Adipose tissue (tissue), 3 donors: ENCODE data around the gene RBM10. TPM values are rescaled to one million over a fixed set of nuclear protein-coding genes. Genes with fewer than 3 reads are reported as not detected.

Source experiments
- H3K27ac ChIP-seq: one replicate; pipeline ENCODE4 v1.5.1; 2013; ENCODE audit warnings: low read depth, low read length
- WGBS, 3 donors: extraction: QIAGEN DNeasy Blood & Tissue Kit; methylation state at CpG; one replicate each; pipeline ENCODE4 v1.1.7; 2013; 5-methylcytosine and 5-hydroxymethylcytosine counted together
- polyA plus RNA-seq, 3 donors: library from polyadenylated mRNA; stranded (reverse); fragments of 200-250 nt; gene quantifications; one replicate each; pipeline ENCODE4 v1.2.3, GENCODE V29; 2013
- donor health status: healthy with polysubstance abuse.
- donor health status: Bipolar disorder and iron deficiency.
- donor health status: healthy.

RBM10 gene
- polyA plus RNA-seq, 3 donors = 22.3 to 25.2 (median 22.6) TPM

DNA sequence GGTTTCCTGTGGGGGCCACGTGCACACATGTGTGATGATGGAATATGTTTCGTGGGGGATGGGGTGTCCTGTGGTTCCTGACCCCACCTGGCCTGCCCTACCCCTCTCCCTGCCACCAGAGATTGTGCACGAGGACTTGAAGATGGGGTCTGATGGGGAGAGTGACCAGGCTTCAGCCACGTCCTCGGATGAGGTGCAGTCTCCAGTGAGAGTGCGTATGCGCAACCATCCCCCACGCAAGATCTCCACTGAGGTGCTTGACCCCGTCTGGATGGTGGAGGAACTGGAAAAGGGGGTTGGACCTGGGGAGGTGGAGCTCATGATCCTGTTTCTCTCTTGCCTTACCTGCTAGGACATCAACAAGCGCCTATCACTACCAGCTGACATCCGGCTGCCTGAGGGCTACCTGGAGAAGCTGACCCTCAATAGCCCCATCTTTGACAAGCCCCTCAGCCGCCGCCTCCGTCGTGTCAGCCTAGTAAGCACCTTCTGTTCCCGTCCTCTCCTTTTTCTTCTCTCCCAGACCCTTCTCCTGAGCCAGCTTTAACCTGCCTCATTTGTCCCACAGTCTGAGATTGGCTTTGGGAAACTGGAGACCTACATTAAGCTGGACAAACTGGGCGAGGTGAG lies 79.4 kb downstream of the RBM10 start:
- WGBS, 3 donors = 88 to 92% (median 88%) methylated on average over 14 to 17 of the region's 17 CpGs
- H3K27ac ChIP-seq = no peak overlapping the region

GRCh38 chrX:47224896-47225290 lies 79.9 kb downstream of the RBM10 start:
- H3K27ac ChIP-seq = no peak overlapping the region
- WGBS, 3 donors = 90 to 100% (median 94%) methylated on average over 4 of the region's 4 CpGs

DNA sequence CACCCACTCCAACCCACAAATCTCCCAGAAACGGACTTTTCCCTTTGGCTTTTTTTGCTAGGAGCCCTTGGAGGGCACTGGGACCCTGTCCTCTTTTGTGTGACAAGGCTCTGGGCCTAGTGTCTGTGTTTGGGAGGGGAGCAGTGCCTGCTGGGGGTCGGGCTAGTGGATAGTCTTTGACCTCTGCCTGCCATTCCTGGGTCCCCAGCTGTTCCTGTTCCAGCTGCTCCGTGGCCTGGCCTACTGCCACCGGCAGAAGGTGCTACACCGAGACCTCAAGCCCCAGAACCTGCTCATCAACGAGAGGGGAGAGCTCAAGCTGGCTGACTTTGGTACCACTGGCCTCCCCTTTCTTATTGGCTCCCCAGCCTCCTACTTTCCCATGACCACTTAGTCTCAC lies 81.0 kb downstream of the RBM10 start:
- WGBS, 3 donors = 77 to 91% (median 84%) methylated on average over 5 to 6 of the region's 6 CpGs
- no peak overlapping the region for H3K27ac ChIP-seq

GRCh38 chrX:47226531-47227333 lies 81.7 kb downstream of the RBM10 start:
- no peak overlapping the region for H3K27ac ChIP-seq
- WGBS, 3 donors = 88 to 93% (median 91%) methylated on average over 16 to 19 of the region's 19 CpGs

- WGBS, 3 donors = 93 to 94% (median 93%) methylated on average over 7 to 9 of the region's 9 CpGs
- H3K27ac ChIP-seq = no peak overlapping the region
Measured at GRCh38 chrX:47227334-47227583, 82.2 kb downstream of the RBM10 start.

- no peak overlapping the region for H3K27ac ChIP-seq
- 88 to 94% (median 92%) methylated on average over 12 of the region's 12 CpGs for WGBS, 3 donors
Measured at GRCh38 chrX:47228550-47229270, 83.7 kb downstream of the RBM10 start.

DNA sequence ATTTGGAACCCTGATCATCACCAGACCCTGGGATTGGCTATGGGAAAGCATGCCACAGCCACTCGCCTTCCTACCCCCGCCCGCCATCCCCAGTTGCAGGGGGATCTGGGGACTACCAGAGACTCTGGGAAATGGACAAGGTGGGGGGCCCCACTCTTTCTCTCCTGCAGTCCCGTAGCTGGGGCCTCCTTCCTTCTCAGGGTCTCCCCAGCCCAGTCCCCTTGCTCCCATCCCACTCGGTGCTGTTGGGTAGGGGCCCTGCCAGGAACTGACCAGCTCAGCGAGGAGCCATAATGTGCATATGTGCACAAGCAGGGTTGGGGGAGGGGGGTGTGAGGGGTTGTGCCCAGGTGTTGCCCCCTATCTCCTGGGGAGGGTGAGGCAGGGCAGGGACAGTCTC lies 84.4 kb downstream of the RBM10 start:
- 96 to 97% (median 97%) methylated on average over 3 to 6 of the region's 6 CpGs for WGBS, 3 donors
- no peak overlapping the region for H3K27ac ChIP-seq

DNA sequence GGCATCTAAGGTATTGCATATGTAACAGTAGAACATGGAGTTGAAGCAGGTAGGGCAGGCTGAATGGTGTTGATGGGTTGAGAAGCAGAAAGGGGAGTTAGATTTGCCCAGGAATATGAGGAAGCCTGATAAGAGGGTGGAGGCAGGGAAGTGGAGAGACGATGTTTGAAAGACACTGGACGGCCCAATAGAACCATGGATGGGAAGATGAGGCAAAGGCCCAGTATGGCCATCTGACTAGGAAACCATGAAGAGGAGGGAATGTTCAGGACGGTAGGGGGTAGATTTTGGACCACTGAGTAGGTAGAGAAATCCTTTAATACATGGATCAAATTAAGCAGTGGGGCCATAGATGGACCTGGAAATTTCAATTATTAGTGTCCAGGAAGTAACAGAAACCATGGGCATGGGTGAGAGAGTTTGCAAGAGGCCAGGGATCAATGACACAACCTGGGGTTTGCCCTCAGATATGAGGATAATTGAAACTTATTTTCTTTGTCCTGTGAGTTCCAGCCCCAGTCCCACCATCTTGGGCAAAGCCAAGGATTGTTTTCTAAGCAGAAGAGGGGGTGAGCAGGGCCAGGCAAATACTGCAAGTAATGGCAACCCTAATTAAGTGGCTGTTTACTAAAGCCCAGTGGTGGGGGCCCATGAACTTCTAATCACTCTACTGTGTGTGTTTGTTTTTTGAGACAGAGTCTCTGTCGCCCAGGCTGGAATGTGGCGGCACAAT lies 85.3 kb downstream of the RBM10 start:
- WGBS, 3 donors = 82 to 89% (median 87%) methylated on average over 5 of the region's 5 CpGs
- H3K27ac ChIP-seq = no peak overlapping the region

DNA sequence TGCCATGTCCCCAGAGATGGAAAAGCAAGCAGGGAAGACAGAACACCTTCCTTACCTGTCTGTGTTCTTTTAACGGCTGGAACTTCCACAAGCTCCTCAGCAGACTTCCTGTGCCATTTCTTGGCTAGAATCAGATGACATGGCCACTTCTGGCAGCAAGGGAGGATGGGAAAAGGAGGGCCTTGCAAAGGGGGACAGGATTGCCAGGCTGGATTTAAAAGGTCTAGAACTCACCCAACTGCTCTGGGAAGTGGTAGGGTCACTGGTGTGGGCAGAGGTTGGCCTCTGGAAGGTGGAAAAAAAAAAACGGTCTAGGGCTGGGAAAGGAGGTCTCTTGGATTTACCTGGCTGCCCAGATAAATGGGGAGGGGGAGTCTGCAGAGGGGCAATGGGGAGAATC lies 86.1 kb downstream of the RBM10 start:
- no peak overlapping the region for H3K27ac ChIP-seq
- WGBS, 3 donors = 58 to 74% (median 73%) methylated on average over 2 of the region's 2 CpGs

- WGBS, 3 donors = 61 to 69% (median 67%) methylated on average over 8 of the region's 8 CpGs
Measured at GRCh38 chrX:47232197-47232802, 87.3 kb downstream of the RBM10 start.

DNA sequence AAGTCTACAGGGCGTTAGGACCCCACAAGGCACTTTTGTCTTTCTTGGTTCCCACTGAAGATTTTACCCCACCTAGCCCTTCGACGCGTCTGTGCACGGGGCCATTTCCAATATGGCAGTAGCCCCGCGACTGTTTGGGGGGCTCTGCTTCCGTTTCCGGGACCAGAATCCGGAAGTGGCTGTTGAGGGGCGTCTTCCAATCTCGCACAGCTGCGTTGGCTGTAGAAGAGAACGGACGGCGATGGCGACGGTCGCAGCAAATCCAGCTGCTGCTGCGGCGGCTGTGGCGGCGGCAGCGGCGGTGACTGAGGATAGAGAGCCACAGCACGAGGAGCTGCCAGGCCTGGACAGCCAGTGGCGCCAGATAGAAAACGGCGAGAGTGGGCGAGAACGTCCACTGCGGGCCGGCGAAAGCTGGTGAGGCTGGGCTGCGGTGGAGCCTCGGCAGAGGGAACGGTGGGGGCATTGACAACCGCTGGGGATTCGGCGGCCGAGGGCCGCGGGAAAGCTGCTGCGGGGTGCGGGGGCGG lies 87.8 kb downstream of the RBM10 start, which contains the start of gene USP11:
USP11 (plus strand) TSS at position 207 of the 530 bp plus-strand sequence; CDS start at position 242, 35 bp downstream.
- 1 to 15% (median 2%) methylated on average over 31 to 46 of the region's 46 CpGs for WGBS, 3 donors
- no peak within 1 kb of the TSS for H3K27ac ChIP-seq

More at GRCh38 chrX:47232197-47232802, 87.3 kb downstream of the RBM10 start:
- no peak overlapping the region for H3K27ac ChIP-seq

DNA sequence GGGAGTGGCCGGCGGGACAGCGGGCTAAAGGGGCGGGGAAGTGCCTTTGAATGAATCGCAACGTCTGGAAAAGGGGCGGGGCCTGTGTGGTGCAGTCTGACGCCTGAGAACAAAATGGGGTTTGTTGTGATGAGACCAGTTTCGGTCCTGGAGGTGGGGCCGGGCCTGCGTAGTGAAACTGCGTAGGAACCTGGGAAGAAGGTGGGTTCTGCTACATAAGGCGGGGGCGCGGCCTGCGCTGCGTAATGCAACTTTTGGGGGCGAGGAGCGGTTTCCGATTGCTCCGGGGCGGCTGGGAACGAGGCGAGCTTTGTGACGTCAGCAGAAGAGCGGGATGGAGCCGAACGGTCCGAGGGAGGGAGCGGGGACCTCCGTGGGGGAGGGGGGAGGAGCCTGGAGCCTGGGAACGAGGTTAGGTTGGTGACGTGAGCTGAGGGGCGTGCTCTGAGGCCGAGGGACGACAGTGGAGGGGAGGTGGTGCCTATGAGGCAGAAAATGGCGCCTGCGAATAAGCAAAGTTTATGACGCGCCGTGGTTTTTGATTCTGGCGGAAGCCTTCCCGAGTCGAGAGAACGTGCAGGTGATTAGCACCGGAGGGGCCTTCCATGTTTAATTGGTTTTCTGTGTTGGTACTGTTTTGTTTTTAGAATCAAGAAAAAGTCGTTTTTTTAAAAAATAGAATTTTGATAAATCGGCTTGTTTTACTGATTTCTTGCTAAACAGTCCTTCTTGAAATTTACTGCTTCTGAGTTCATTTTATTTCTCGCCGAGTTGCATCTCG lies 88.5 kb downstream of the RBM10 start:
- WGBS, 3 donors = 0 to 13% (median 0%) methylated on average over 47 to 51 of the region's 51 CpGs
- H3K27ac ChIP-seq = no peak overlapping the region

GRCh38 chrX:47234583-47234982 lies 89.6 kb downstream of the RBM10 start:
- 42 to 68% (median 58%) methylated on average over 3 of the region's 3 CpGs for WGBS, 3 donors
- H3K27ac ChIP-seq = no peak overlapping the region

DNA sequence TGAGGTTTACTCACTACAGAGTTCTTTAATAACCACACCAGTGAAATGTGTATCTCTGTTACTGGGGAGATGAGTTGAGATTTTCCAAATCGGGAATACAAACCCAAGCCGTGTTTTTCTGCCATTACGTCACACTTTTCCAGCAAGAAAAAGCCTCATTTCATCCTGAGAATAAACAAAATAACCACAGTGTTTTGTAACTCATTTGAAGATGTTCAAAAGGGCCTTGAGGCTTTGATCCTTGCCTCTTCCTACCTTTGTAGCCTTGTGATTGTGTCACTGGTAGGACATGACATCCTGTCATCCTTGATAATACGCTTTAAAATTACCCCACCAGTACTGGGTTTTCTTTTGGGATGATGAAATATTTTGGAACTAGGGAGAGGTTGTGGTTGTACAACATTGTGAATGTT lies 90.7 kb downstream of the RBM10 start:
- WGBS, 3 donors = 63 to 82% (median 75%) methylated on average over 4 of the region's 4 CpGs
- no peak overlapping the region for H3K27ac ChIP-seq
